HUES48 (cell line): Measurements from ENCODE around the gene ZNF593OS.

Experiments
- H3K27ac ChIP-seq: one replicate; pipeline ENCODE4 v1.7.0; 2013; ENCODE audit warnings: low read depth, low read length, inconsistent platforms
- H3K27me3 ChIP-seq: 2 replicates; pipeline ENCODE4 v1.6.1; 2013; ENCODE audit warnings: mild to moderate bottlenecking, low read length; ENCODE audit not compliant: control insufficient read depth, insufficient read depth
- H3K36me3 ChIP-seq: 2 replicates; pipeline ENCODE4 v1.6.1; 2013; ENCODE audit warnings: low read length; ENCODE audit not compliant: control insufficient read depth, insufficient read depth
- H3K4me1 ChIP-seq: 2 replicates; pipeline ENCODE4 v1.6.1; 2013; ENCODE audit warnings: mild to moderate bottlenecking, low read length; ENCODE audit not compliant: control insufficient read depth, insufficient read depth
- H3K4me3 ChIP-seq: 2 replicates; pipeline ENCODE4 v1.5.1; 2013; ENCODE audit warnings: mild to moderate bottlenecking, low read depth, low read length
- H3K9ac ChIP-seq: 2 replicates; pipeline ENCODE4 v1.6.1; 2013; ENCODE audit warnings: mild to moderate bottlenecking, low read depth, low read length, moderate library complexity
- H3K9me3 ChIP-seq: 2 replicates; pipeline ENCODE4 v1.6.1; 2013; ENCODE audit warnings: low read length; ENCODE audit not compliant: control insufficient read depth, insufficient read depth

Gene ZNF593OS

DNA sequence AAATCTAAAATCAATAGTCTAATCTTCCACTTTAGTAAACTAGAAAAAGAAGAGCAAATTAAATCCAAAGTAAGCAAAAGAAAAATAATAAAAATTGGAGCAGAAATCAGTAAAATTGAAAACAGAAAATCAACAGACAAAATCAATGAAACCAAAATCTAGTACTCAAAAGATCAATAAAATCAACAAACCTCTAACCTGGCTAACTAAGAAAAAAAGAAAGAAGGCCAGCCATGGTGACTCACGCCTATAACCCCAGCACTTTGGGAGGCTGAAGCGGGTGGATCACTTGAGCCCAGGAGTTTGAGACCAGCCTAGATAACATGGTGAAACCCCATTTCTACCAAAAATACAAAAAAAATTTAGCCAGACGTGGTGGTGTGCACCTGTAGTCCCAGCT is 37.2 kb downstream of the ZNF593OS start:
- no peaks in the 10 kb centered on the region for H3K36me3 ChIP-seq
- no peak overlapping the region for H3K27ac ChIP-seq
- no peaks in the 10 kb centered on the region for H3K4me1 ChIP-seq
- H3K9me3 ChIP-seq, result no peaks in the 10 kb centered on the region
- no peaks in the 10 kb centered on the region for H3K27me3 ChIP-seq
- no peak overlapping the region for H3K9ac ChIP-seq
- no peak overlapping the region for H3K4me3 ChIP-seq

DNA sequence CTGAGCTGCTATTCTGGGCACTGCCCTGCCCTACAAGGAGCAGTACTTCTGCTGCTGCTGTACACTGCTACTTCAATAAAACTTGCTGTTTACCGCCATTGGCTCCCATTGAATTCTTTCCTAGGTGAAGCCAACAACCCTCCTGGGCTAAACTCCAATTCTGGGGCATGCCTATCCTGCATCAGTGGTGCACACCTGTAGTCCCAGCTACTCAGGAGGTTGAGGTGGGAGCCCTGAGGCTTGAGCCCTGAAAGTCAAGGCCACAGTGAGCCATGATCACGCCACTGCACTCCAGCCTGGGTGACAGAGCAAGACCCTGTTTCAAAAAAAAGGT is 38.8 kb downstream of the ZNF593OS start:
- Histone ChIP-seq H3K27ac (no peak overlapping the region), H3K4me1 (no peaks in the 10 kb centered on the region), H3K9me3 (no peaks in the 10 kb centered on the region), H3K4me3 (no peak overlapping the region), H3K9ac (no peak overlapping the region), H3K36me3 (no peaks in the 10 kb centered on the region), H3K27me3 (no peaks in the 10 kb centered on the region)

DNA sequence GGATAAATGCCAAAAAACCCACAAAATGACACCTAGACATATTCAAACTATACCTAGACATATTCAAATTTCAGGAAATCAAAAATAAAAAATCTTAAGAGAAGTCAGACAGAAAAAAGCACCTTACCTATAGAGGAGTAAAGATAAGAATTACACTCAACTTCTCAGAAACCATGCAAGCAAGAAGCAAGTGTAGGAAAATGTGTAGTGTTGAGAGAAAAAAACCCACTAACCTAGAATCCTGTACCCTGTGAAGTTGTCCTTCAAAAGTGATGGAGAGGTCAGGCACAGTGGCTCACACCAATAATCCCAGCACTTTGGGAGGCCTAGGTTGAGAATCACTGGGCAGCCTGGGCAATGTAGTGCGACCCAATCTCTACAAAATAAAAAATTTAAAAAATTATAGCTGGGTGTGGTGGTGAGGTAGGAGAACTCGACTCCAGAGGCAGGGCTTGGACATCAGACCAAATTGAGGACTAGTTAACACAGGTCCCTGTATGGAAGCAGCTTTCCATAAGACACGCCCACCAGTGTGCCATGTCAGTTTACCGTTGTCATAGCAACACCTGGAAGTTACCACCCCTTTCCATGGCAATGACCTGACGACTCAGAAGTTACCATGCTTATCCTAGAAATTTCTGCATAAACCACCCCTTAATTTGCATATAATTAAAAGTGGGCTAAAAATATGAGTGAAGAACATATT is 39.4 kb downstream of the ZNF593OS start:
- no peak overlapping the region for H3K9ac ChIP-seq
- no peaks in the 10 kb centered on the region for H3K27me3 ChIP-seq
- H3K9me3 ChIP-seq, result no peaks in the 10 kb centered on the region
- H3K4me1 ChIP-seq, result no peaks in the 10 kb centered on the region
- no peaks in the 10 kb centered on the region for H3K36me3 ChIP-seq
- H3K27ac ChIP-seq, result no peak overlapping the region
- no peak overlapping the region for H3K4me3 ChIP-seq

DNA sequence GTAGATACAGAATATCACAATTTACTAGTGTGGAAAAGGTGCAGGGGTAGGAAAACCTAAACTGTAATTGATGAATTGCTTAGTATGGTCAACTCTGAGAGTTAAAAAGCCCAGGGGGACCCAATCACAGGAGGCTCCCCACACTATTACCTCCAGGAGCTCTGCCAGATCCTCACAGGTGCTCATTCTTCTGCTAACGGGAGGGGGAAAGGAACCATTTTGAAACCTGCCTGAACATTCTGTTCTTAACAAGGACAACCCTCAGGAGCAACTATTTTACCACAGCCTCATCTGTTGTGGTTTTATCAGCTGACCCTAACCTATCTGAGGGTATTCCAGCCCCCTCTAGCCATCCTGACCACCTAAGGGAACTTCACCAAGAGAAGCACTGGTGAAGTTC is 40.9 kb downstream of the ZNF593OS start:
- Histone ChIP-seq H3K4me1 (peaks cover 8% of the 10 kb centered on the region; the same call in 1 of the 2 replicates), H3K27ac (no peak overlapping the region), H3K4me3 (no peak overlapping the region), H3K9me3 (no peaks in the 10 kb centered on the region), H3K27me3 (no peaks in the 10 kb centered on the region), H3K9ac (no peak overlapping the region), H3K36me3 (no peaks in the 10 kb centered on the region)

DNA sequence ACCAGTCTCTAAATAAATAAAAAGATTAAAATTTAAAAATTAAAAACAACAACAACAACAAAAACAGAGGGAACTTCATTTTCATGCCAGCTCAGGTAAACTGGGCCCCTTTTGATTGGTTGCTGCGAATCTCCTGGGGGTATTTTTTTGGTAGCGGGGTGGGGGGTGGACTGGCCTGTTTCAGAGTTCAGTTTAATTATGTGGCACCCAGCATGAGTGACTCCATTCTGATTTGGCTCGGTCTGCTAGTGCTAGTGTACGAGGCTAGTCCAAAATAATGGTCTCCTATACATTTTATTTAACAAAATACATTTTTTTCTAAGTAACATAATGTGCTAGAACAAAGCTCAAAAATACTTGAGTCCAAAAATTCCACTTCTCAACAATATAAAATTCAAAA is 41.9 kb downstream of the ZNF593OS start:
- Histone ChIP-seq H3K27me3 (no peaks in the 10 kb centered on the region), H3K9me3 (no peaks in the 10 kb centered on the region), H3K4me1 (peaks cover 8% of the 10 kb centered on the region; the same call in 1 of the 2 replicates), H3K4me3 (no peak overlapping the region), H3K36me3 (no peaks in the 10 kb centered on the region), H3K9ac (no peak overlapping the region), H3K27ac (no peak overlapping the region)

DNA sequence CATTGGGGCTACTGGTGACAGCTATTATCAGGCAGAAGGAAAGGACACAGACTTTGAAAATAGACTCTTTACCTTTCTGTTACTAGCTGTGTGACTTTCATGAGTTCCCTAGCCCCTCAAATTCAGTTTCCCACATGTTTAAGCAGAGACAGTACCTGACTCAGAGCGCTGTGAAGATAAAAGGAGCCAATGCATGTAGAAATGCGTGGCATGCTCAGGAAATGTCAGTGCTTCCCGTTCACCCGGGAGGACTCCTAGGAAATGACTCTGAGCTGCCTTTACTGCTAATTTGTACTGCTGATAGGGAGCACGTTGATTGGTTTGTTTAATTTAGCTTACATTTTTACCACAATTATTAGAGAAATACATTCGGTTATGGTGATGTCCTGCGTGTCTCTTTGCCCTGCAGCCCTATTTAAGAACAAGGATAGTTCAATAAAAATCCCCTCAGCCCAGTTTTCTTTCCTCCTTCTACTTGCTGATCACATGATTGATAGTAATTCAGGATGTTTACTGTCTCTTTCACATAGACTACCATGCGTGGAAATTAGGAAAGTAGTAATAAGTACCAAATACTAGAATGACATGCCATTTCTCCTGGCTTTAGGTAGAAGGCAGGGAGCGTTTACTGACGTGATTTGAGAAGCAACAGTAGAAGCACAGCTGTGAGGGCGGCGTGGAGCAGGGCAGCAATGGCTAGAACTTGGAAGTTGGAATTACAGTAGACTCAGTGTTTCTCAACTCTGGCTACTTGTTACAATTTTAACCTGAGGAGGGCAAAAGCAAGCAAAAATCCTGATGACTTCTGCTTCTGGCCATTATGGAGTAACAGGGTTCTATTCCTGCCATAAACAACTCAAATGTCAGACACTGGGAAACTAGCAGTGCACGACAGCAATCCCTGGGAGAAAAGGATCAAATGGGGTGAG is 44.1 kb downstream of the ZNF593OS start:
- H3K4me3 ChIP-seq, result no peak overlapping the region
- H3K36me3 ChIP-seq, result peaks cover 9% of the 10 kb centered on the region; the same call in 1 of the 2 replicates
- no peak overlapping the region for H3K27ac ChIP-seq
- H3K9ac ChIP-seq, result no peak overlapping the region
- peaks cover 8% of the 10 kb centered on the region; the same call in 1 of the 2 replicates for H3K4me1 ChIP-seq
- H3K27me3 ChIP-seq, result no peaks in the 10 kb centered on the region
- H3K9me3 ChIP-seq, result no peaks in the 10 kb centered on the region

DNA sequence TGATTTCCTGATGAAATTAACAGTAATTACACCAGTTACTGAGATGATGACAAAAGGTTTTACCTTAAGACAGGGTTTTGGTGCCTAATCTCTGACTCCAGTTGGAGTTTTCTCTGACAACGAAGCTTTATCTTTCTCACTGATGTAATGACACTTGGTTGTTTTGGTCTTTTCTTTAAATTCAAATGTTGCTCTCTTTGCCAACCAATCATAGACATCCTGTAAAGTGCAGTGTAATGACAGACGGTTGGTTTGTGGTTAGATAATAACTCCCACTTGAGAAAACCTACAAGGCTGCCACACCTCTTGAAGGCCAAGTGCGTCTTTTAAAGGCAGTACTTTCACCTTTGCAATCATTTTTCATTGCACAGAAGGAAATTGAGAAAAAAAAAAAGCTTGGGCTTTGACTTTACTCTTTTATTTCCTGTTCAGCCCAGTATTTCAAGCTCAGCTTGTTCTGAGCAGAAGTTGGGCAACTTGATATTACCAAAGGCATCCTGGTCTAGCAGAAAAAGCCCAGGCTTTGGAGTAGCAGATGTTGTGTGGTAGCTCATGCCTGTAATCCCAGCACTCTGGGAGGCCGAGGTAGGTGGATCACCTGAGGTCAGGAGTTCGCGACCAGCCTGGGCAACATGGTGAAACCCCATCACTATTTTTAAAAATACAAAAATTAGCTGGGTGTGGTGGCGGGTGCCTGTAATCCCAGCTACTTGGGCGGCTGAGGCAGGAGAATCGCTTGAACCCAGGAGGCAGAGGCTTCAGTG is 45.1 kb downstream of the ZNF593OS start:
- H3K4me3 ChIP-seq, result no peak overlapping the region
- H3K36me3 ChIP-seq, result peaks cover 15% of the 10 kb centered on the region; the same call in 1 of the 2 replicates
- H3K4me1 ChIP-seq, result peaks cover 8% of the 10 kb centered on the region; the same call in 1 of the 2 replicates
- no peak overlapping the region for H3K27ac ChIP-seq
- no peaks in the 10 kb centered on the region for H3K9me3 ChIP-seq
- H3K9ac ChIP-seq, result no peak overlapping the region
- H3K27me3 ChIP-seq, result no peaks in the 10 kb centered on the region

DNA sequence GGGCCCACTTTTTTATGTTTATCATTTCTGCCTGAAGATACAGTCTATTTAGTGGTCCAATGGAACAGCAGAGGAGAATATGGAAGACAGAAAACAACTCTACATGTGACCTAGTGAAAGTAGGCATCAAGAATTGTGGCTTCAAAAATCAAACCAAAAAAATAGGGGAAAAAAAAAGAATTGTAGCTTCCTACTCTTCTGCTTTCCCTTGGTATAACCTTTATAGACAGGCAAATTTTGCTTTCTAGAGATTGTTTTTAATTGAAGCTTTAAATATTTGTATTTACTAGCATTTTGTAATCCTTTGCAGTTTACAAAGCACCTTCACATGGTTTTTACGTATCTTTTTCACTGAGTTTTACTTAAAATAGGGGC is 45.7 kb downstream of the ZNF593OS start:
- Histone ChIP-seq H3K4me3 (no peak overlapping the region), H3K9ac (no peak overlapping the region), H3K36me3 (peaks cover 15% of the 10 kb centered on the region; the same call in 1 of the 2 replicates), H3K4me1 (peaks cover 8% of the 10 kb centered on the region; the same call in 1 of the 2 replicates), H3K27me3 (no peaks in the 10 kb centered on the region), H3K27ac (no peak overlapping the region), H3K9me3 (no peaks in the 10 kb centered on the region)

DNA sequence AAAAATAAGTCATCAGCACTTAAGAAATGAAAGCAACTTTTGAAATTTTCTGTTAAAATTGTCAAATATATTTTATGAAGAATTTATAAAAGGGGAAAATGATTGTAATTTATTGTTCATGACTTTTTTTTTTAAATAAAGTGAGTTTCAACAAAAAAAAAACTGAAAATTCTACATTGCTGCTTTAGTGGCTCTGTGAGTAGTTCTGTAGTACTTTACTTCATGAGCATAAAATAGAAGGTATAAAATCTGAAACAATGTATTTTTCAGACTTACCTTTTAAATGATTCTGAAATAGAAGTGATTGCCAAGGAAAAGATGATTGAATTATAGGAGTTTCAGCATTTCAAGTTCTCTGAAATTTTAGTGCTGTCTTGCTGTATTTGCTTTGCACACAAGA is 46.2 kb downstream of the ZNF593OS start:
- no peak overlapping the region for H3K4me3 ChIP-seq
- peaks cover 8% of the 10 kb centered on the region; the same call in 1 of the 2 replicates for H3K4me1 ChIP-seq
- H3K27me3 ChIP-seq, result no peaks in the 10 kb centered on the region
- H3K36me3 ChIP-seq, result peaks cover 15% of the 10 kb centered on the region; the same call in 1 of the 2 replicates
- H3K27ac ChIP-seq, result no peak overlapping the region
- H3K9ac ChIP-seq, result no peak overlapping the region
- H3K9me3 ChIP-seq, result no peaks in the 10 kb centered on the region

DNA sequence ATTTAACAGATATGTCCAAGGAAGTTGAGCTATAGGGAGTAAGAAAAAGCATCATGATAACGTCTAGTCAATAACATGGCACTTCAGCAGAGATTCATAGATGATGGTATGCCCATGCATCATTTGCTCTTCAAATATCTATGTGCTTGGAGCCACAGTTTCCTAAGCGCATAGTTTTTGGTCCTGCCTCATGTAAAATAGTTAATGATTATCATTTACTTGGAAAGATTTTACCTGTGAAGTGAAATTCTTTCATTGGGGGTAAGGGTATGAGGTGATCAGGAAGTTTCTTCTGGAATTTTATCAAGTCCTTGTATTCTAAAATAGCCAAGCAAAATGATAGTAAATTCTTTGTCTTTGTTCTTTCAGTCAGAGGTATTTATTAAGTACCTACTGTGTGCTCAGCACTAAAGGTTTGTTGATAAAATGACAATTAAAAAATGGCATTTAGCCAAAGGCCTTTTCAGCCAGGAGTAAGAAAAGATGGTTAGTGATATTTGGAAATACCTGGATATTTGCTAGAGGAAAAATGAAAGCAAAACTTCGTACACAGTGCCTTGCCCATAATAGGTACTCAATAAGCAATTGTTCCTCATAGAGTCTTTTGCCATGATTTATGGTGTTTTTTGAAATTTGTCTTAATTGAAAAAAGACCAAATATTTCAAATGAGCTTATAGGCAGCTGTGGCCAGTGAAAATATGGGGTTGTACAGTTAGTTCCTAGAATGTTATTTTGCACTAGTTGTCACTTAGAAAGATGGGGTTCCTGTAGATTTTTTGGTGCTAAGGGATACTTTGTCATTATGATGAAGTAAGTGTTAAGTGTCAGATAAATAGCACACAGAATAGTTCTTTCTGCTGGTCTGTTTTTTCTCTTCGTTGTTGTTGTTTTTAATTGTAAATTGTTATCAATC is 47.0 kb downstream of the ZNF593OS start:
- Histone ChIP-seq H3K27ac (no peak overlapping the region), H3K9me3 (no peaks in the 10 kb centered on the region), H3K9ac (no peak overlapping the region), H3K4me3 (no peak overlapping the region), H3K27me3 (no peaks in the 10 kb centered on the region), H3K36me3 (peaks cover 15% of the 10 kb centered on the region; the same call in 1 of the 2 replicates), H3K4me1 (peaks cover 8% of the 10 kb centered on the region; the same call in 1 of the 2 replicates)
